Left lung (tissue), 10 donors: Measurements from ENCODE around the gene ADAMTS4. TPM values are rescaled to one million over a fixed set of nuclear protein-coding genes. Genes with fewer than 3 reads are reported as not detected.
A peak's percentile ranks its signal among the peaks of the same experiment; 100 is the strongest.

Source experiments
- ATAC-seq: fragments of 200-7000 bp; cut with Tn5 transposase; one replicate; pipeline ENCODE4 v1.9.1; 2020; ENCODE audit warnings: moderate library complexity
- DNase-seq, 4 donors: peaks; one replicate each; pipeline ENCODE4 v3.0.0-alpha.2; 2013 to 2020
- H3K27ac ChIP-seq, 2 donors: fragments of 200-600 bp; sonication (generic) in 1 of 2; one replicate each; pipeline versions ENCODE4 v1.5.0 to v1.8.0; 2020 to 2021
- H3K27me3 ChIP-seq, 2 donors: fragments of 200-600 bp; sonication (generic) in 1 of 2; one replicate each; pipeline versions ENCODE4 v1.5.0 to v1.8.0; 2020 to 2021
- H3K36me3 ChIP-seq, 2 donors: fragments of 200-600 bp; sonication (generic) in 1 of 2; one replicate each; pipeline versions ENCODE4 v1.5.0 to v1.8.0; 2020 to 2021
- H3K4me1 ChIP-seq, 2 donors: fragments of 200-600 bp; one replicate each; pipeline ENCODE4 v1.8.0; 2021
- H3K4me3 ChIP-seq, 2 donors: fragments of 200-600 bp; sonication (generic) in 1 of 2; one replicate each; pipeline versions ENCODE4 v1.5.0 to v1.8.0; 2020 to 2021; ENCODE audit warnings: mild to moderate bottlenecking in 1 of 2
- H3K9me3 ChIP-seq, 2 donors: fragments of 200-600 bp; sonication (generic) in 1 of 2; one replicate each; pipeline versions ENCODE4 v1.5.0 to v1.8.0; 2020 to 2021
- intact Hi-C, 2 donors: fragments of 100-400 bp; cut with DNase I; formaldehyde crosslinking; loops; one replicate each; pipeline versions ENCODE4 v1.11.2 to v1.14.2; 2022
- polyA plus RNA-seq, 6 donors: library from polyadenylated mRNA; unstranded; fragments of 120-200 nt; gene quantifications; one replicate each; pipeline ENCODE4 v1.2.1, GENCODE V29; 2013; ENCODE audit not compliant: insufficient read length in 6 of 6
- total RNA-seq, 2 donors: library from RNA; stranded (reverse); fragmentation: NEBNext Ultra II Directional; extraction: Animal tissue kit (Norgen Biotek cat#: 25700); gene quantifications; one replicate each; pipeline ENCODE4 v1.2.1, GENCODE V29; 2021
- TF ChIP-seq, protein P1 (sequence below), 2 donors: fragments of 200-600 bp; sonication (generic) in 1 of 2; IDR thresholded peaks; one replicate each; pipeline versions ENCODE4 v1.5.0 to v1.8.0; 2021; ENCODE audit warnings: antibody characterized with exemption in 2 of 2
- donor health status: DM: no; HTN: yes; CAD: no.
- donor health status: DM: no; HTN: no; CAD: no.

The ADAMTS4 gene
- total and polyA plus RNA-seq, 8 donors: 1.4 to 15.4 (median 3.1) TPM

DNA sequence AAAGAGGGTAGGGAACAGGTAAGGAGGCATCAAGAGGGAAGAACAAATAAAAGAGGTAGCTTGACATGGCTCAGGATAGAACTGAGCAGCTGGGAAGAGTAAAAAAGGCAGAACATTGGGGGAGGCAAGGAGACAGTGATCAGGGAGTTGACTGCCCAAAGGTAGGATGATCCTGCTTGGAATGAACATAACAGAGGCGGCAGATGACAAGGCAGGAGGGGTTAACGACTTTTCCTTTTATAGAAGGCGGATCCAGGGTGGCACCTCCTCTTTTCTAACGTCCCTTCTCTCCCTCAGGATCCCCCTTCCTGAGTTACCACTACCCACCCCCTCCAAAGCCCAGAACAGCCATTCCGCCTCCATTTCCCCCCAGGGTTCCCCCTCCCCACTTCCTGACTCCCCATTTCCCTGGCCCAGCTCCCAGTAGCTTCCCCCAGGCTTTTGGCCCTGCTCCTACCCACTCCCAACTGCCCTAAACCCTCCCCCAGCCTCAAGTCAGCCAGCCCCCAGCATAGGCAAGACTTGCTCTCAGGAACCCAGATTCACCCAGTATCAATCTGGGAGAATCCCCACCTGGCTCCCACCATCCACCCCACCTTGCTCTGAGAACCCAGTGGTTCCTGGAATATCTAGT is 769 bp upstream of the ADAMTS4 start:
- H3K36me3 ChIP-seq: peaks cover 0 to 4% of the 10 kb centered on the region in 2 donors
- intact Hi-C loops: no loop called here
- TF ChIP-seq, protein P1, sequence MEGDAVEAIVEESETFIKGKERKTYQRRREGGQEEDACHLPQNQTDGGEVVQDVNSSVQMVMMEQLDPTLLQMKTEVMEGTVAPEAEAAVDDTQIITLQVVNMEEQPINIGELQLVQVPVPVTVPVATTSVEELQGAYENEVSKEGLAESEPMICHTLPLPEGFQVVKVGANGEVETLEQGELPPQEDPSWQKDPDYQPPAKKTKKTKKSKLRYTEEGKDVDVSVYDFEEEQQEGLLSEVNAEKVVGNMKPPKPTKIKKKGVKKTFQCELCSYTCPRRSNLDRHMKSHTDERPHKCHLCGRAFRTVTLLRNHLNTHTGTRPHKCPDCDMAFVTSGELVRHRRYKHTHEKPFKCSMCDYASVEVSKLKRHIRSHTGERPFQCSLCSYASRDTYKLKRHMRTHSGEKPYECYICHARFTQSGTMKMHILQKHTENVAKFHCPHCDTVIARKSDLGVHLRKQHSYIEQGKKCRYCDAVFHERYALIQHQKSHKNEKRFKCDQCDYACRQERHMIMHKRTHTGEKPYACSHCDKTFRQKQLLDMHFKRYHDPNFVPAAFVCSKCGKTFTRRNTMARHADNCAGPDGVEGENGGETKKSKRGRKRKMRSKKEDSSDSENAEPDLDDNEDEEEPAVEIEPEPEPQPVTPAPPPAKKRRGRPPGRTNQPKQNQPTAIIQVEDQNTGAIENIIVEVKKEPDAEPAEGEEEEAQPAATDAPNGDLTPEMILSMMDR (IDR thresholded peaks at IDR 0.05): no peak
- H3K4me1 ChIP-seq: peaks cover 32 to 65% of the 10 kb centered on the region in 2 donors
- H3K9me3 ChIP-seq: no peaks in the 10 kb centered on the region
- peak overlapping the region; percentile 89 to 98 for H3K27ac ChIP-seq
- DNase-seq: no peak
- no peak overlapping the region for H3K4me3 ChIP-seq
- H3K27me3 ChIP-seq: no peaks in the 10 kb centered on the region
- no peak for ATAC-seq

DNA sequence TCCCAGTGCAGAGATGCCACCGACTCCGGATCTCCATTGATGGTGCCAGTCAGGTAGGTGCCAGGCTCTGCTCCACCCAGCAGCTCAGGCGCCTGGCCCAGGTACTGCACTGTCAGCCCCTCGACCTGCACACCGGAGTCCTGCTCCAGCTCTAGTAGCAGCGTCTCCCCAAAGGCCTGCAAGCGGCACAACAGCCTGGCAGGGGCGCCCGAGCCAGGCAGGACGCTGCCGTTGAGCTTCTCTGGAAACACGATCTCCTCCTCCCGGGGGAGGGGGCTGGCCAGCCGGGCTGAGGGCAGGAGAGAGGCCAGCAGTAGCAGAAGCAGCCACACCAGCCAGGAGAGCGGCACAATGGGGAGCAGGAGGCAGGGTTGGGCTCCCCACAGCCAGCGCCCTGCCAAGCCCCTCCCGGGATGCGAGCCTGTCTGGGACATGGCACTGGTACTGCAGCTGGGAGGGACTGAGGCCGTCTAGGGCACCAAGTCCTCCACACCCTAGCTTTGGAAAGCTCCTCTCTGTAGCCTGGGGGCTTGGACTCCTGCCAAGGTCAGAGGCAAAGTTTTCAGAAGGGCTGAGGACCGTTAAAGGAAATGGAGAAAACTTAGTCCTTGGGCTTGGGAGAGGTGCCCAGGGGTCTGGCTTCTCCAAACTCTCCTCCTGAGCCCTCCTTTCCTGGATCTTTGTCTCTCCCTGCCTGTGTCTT is 509 bp downstream of the ADAMTS4 start:
- TF ChIP-seq, protein P1 (IDR thresholded peaks at IDR 0.05): no peak
- DNase-seq: peak in 1 of 4 donors; percentile 60
- Histone ChIP-seq H3K4me3 (peak overlapping the region; percentile 9 to 30), H3K36me3 (no peaks in the 10 kb centered on the region), H3K27ac (peak overlapping the region; percentile 58 to 75), H3K9me3 (no peaks in the 10 kb centered on the region), H3K4me1 (peaks cover 26 to 61% of the 10 kb centered on the region in 2 donors), H3K27me3 (no peaks in the 10 kb centered on the region)
- intact Hi-C loops: no loop called here
- ATAC-seq: no peak

DNA sequence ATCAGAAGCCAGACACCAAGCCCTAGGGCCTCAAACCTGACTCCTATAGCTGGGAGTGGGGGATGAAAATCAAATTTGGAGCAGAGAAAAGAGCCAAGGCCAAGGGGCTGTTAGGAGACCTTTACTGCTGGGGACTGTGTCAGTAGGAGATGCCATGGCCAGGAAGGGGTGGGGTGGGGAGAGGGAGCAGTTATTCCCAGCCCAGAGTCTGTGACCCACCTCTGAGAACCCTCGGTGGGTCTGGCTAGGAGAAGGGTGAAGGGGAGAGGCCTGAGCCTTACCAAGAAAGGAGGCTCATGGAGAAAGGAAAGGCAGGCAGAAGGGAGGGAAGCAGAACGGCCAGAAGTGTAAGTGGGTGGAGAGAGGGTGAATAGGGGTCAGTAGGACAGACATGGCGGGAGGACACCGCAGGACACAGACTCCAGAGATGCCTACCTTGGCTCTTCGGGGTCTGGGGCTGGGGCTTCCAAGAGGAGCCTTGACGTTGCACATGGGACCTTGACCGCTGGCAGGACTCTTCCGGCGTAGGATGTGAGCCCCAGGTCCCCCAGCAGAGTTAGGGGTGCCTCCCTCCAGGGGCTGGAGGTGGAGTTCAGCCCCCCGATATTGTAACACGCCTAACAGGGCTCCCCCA is 1.2 kb downstream of the ADAMTS4 start:
- ATAC-seq (no peak), DNase-seq (no peak)
- peak overlapping the region; percentile 9 to 30 for H3K4me3 ChIP-seq
- intact Hi-C loops: no loop called here
- H3K9me3 ChIP-seq: no peaks in the 10 kb centered on the region
- peaks cover 20 to 58% of the 10 kb centered on the region in 2 donors for H3K4me1 ChIP-seq
- H3K27ac ChIP-seq: peak overlapping the region; percentile 58 to 75
- no peaks in the 10 kb centered on the region for H3K36me3 ChIP-seq
- no peaks in the 10 kb centered on the region for H3K27me3 ChIP-seq
- TF ChIP-seq, protein P1 (IDR thresholded peaks at IDR 0.05): no peak

DNA sequence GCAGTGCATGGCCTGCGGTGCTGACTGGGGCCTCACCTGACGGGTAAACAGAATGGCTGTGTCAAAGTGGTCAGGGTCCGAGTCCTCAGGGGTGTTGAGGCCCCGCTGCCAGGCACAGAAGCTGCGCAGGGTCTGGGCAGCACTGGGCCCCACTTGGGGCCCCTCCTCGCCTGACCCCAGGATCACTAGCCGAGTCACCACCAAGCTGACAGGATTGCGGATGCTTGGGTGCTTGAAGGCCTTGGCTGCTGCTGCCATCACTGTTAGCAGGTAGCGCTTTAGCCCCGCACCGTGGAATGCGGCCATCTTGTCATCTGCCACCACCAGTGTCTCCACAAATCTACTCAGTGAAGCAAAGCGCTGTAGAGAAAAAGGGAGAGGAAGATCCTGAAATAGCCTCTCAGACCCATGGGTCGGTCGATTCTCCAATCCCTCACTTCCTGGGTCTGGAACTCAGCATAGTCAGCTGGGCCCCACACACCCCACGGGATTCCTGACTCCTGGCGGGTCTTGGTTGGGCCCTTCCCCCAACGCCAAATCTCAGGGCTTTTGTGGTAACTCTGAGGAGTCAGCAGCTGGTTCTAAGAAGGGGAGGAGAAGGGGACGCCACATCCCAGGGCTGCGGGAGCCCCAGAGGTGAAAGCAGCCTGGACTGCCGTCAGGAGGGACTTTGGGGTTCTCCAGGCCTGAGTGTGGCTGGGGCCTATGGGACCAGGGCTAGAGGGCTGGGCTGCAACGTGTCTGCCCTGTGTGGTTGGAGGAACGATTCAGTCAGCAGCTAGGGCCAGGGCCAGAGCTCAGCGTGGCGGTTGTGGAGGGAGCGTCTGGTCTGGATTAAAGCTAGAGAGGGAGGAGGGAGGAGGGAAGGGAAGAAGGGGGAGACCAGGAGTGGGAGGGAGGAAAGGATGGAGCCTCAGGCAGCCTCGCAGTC is 2.1 kb downstream of the ADAMTS4 start:
- peak in 1 of 4 donors; percentile 56 for DNase-seq
- Histone ChIP-seq H3K9me3 (no peaks in the 10 kb centered on the region), H3K27me3 (no peaks in the 10 kb centered on the region), H3K27ac (peak overlapping the region in 1 of 2 donors; percentile 75), H3K36me3 (peaks cover 0 to 2% of the 10 kb centered on the region in 2 donors), H3K4me1 (peaks cover 19 to 65% of the 10 kb centered on the region in 2 donors), H3K4me3 (peak overlapping the region; percentile 9 to 30)
- peak; percentile 2 for ATAC-seq
- intact Hi-C loops: no loop called here
- TF ChIP-seq, protein P1 (IDR thresholded peaks at IDR 0.05): no peak
